CD14-positive monocyte (primary cell): Measurements from ENCODE around the gene IMMP2L. TPM values are rescaled to one million over a fixed set of nuclear protein-coding genes. Genes with fewer than 3 reads are reported as not detected.

Experiments
- DNase-seq, 3 donors: peaks; one replicate each; pipeline ENCODE4 v3.0.0-alpha.2; 2011 to 2022
- H2AFZ ChIP-seq: 2 replicates; pipeline ENCODE4 v1.6.0; 2012; ENCODE audit warnings: mild to moderate bottlenecking, low read depth, low read length, inconsistent platforms; ENCODE audit not compliant: insufficient read depth, poor library complexity, severe bottlenecking
- H3K27ac ChIP-seq, 2 donors: 1 replicate in 1 of 2; 2 replicates in 1 of 2; pipeline ENCODE4 v1.5.1; 2012 to 2013; ENCODE audit warnings: low read length in 2 of 2, control low read depth in 1 of 2, inconsistent platforms in 1 of 2, low read depth in 1 of 2, mild to moderate bottlenecking in 1 of 2
- H3K27me3 ChIP-seq, 2 donors: one replicate each; pipeline versions ENCODE4 v1.6.0 to v1.6.1; 2011 to 2013; ENCODE audit warnings: low read length in 2 of 2; ENCODE audit not compliant: control insufficient read depth in 2 of 2, insufficient read depth in 2 of 2
- H3K36me3 ChIP-seq, 2 donors: replicated peaks in 1 of 2; 1 replicate in 1 of 2; 2 replicates in 1 of 2; pipeline versions ENCODE4 v1.5.1 to v1.6.1; 2012 to 2013; ENCODE audit warnings: low read length in 2 of 2, control low read depth in 1 of 2, inconsistent platforms in 1 of 2, mild to moderate bottlenecking in 1 of 2; ENCODE audit not compliant: insufficient read depth in 2 of 2, control insufficient read depth in 1 of 2
- H3K4me1 ChIP-seq, 2 donors: 1 replicate in 1 of 2; 2 replicates in 1 of 2; pipeline versions ENCODE4 v1.5.1 to v1.6.1; 2012 to 2013; ENCODE audit warnings: low read length in 2 of 2, control low read depth in 1 of 2, inconsistent platforms in 1 of 2, mild to moderate bottlenecking in 1 of 2, moderate library complexity in 1 of 2; ENCODE audit not compliant: insufficient read depth in 2 of 2, control insufficient read depth in 1 of 2
- H3K4me2 ChIP-seq: replicated peaks from 2 replicates; pipeline ENCODE3; 2012; ENCODE audit warnings: low read length, moderate library complexity, mild to moderate bottlenecking; ENCODE audit not compliant: poor library complexity, severe bottlenecking; ENCODE audit errors: extremely low read depth
- H3K4me3 ChIP-seq, 3 experiments: fragments of 200-600 bp in 1 of 3; sonication (generic) in 1 of 3; replicated peaks in 1 of 3; 1 replicate in 2 of 3; 2 replicates in 1 of 3; pipeline ENCODE4 v1.5.1; 2011 to 2013; ENCODE audit warnings: low read length in 3 of 3, mild to moderate bottlenecking in 3 of 3, control low read depth in 2 of 3, low read depth in 2 of 3, inconsistent platforms in 1 of 3, moderate library complexity in 1 of 3
- H3K79me2 ChIP-seq: 2 replicates; pipeline ENCODE4 v1.6.0; 2012; ENCODE audit warnings: mild to moderate bottlenecking, control low read depth, inconsistent platforms, low read length, moderate library complexity; ENCODE audit not compliant: insufficient read depth
- H3K9ac ChIP-seq: 2 replicates; pipeline ENCODE4 v1.6.0; 2017; ENCODE audit warnings: low read length, mild to moderate bottlenecking; ENCODE audit not compliant: insufficient read depth, poor library complexity, severe bottlenecking
- H3K9me3 ChIP-seq, 2 donors: replicated peaks in 1 of 2; 1 replicate in 1 of 2; 2 replicates in 1 of 2; pipeline versions ENCODE4 v1.5.1 to v1.6.1; 2012 to 2013; ENCODE audit warnings: low read length in 2 of 2, control low read depth in 1 of 2; ENCODE audit not compliant: control insufficient read depth in 1 of 2, insufficient read depth in 1 of 2
- H4K20me1 ChIP-seq: 2 replicates; pipeline ENCODE4 v1.6.0; 2012; ENCODE audit warnings: mild to moderate bottlenecking, low read length, control low read depth, moderate library complexity; ENCODE audit not compliant: insufficient read depth
- H3K27ac Mint-ChIP-seq, 7 donors: one replicate each; pipeline ENCODE4 v1.8.0; 2020; ENCODE audit warnings: mild to moderate bottlenecking in 7 of 7, mixed read lengths in 7 of 7, moderate library complexity in 6 of 7, inconsistent platforms in 2 of 7
- H3K27me3 Mint-ChIP-seq, 3 donors: one replicate each; pipeline ENCODE4 v1.8.0; 2021 to 2022; ENCODE audit warnings: low read depth in 3 of 3, mild to moderate bottlenecking in 3 of 3, mixed read lengths in 3 of 3, moderate library complexity in 3 of 3, inconsistent platforms in 1 of 3
- H3K36me3 Mint-ChIP-seq, 2 donors: one replicate each; pipeline ENCODE4 v1.8.0; 2020; ENCODE audit warnings: mixed read lengths in 2 of 2, inconsistent platforms in 1 of 2, mild to moderate bottlenecking in 1 of 2
- H3K4me1 Mint-ChIP-seq: one replicate; pipeline ENCODE4 v1.8.0; 2020; ENCODE audit warnings: mild to moderate bottlenecking, mixed read lengths
- H3K4me3 Mint-ChIP-seq, 2 donors: one replicate each; pipeline ENCODE4 v1.8.0; 2020; ENCODE audit warnings: mild to moderate bottlenecking in 2 of 2, mixed read lengths in 2 of 2, moderate library complexity in 1 of 2
- H3K9me3 Mint-ChIP-seq, 7 donors: one replicate each; pipeline ENCODE4 v1.8.0; 2020 to 2022; ENCODE audit warnings: mixed read lengths in 7 of 7, mild to moderate bottlenecking in 6 of 7, moderate library complexity in 6 of 7, inconsistent platforms in 2 of 7
- CTCF ChIP-seq: fragments of 200-600 bp; IDR thresholded peaks from one replicate; pipeline ENCODE4 v1.8.0; 2022; ENCODE audit warnings: antibody characterized with exemption, mild to moderate bottlenecking
- WGBS: methylation state at CpG from one replicate; pipeline ENCODE4 v1.1.5; 2013; ENCODE audit warnings: missing lambda C conversion rate; ENCODE audit not compliant: insufficient coverage; 5-methylcytosine and 5-hydroxymethylcytosine counted together
- intact Hi-C, 2 donors: fragments of 100-400 bp; cut with micrococcal nuclease; formaldehyde crosslinking; loops; one replicate each; pipeline versions ENCODE4 v1.15.0 to v1.15.1; 2023
- polyA plus RNA-seq, 3 donors: library from polyadenylated mRNA; depleted of rRNA in 1 of 3; unstranded in 2 of 3; stranded (reverse) in 1 of 3; fragments of 300-500 nt in 2 of 3; fragments of >200 nt in 1 of 3; fragmentation: Illumina TruSeq in 2 of 3; gene quantifications; 1 replicate in 2 of 3; 2 replicates in 1 of 3; pipeline ENCODE4 v1.2.3, GENCODE V29; 2012 to 2021

Gene IMMP2L
- polyA plus RNA-seq, 3 donors: 1.9 to 6.4 (median 6.2) TPM

GRCh38 chr7:111082351-111082750 lies 479.9 kb downstream of the IMMP2L start:
- peak overlapping the region in 1 of 7 donors; percentile 6 for H3K27ac Mint-ChIP-seq
- no peak overlapping the region for H3K4me3 Mint-ChIP-seq
- DNase-seq: no peak

GRCh38 chr7:111081546-111082267 lies 480.6 kb downstream of the IMMP2L start:
- Histone ChIP-seq H3K27ac (no peak overlapping the region), H4K20me1 (no peaks in the 10 kb centered on the region), H3K27me3 (no peaks in the 10 kb centered on the region), H3K4me2 (no peak overlapping the region), H3K9me3 (no peaks in the 10 kb centered on the region), H3K36me3 (no peaks in the 10 kb centered on the region), H2AFZ (no peak overlapping the region), H3K79me2 (no peaks in the 10 kb centered on the region), H3K9ac (no peak overlapping the region), H3K4me1 (no peaks in the 10 kb centered on the region), H3K4me3 (no peak overlapping the region)
- H3K9me3 Mint-ChIP-seq: peaks cover 0 to 3% (median 0%) of the 10 kb centered on the region in 7 donors
- no peak overlapping the region for H3K27ac Mint-ChIP-seq
- no peak for TF ChIP-seq CTCF
- H3K27me3 Mint-ChIP-seq: peaks cover 0 to 4% (median 3%) of the 10 kb centered on the region in 3 donors
- no peaks in the 10 kb centered on the region for H3K36me3 Mint-ChIP-seq
- intact Hi-C loops: no loop called here
- no peak for DNase-seq
- peaks cover 3% of the 10 kb centered on the region for H3K4me1 Mint-ChIP-seq
- no peak overlapping the region for H3K4me3 Mint-ChIP-seq
- WGBS: 100% methylated on average over 1 of the region's 4 CpGs

More at GRCh38 chr7:111082351-111082750, 479.9 kb downstream of the IMMP2L start:
- Histone ChIP-seq H2AFZ (no peak overlapping the region), H3K36me3 (no peaks in the 10 kb centered on the region), H3K9ac (no peak overlapping the region), H3K4me2 (no peak overlapping the region), H3K27me3 (no peaks in the 10 kb centered on the region), H3K79me2 (no peaks in the 10 kb centered on the region), H3K4me1 (no peaks in the 10 kb centered on the region), H3K4me3 (no peak overlapping the region), H3K27ac (no peak overlapping the region), H4K20me1 (no peaks in the 10 kb centered on the region), H3K9me3 (no peaks in the 10 kb centered on the region)
- Mint-ChIP-seq H3K9me3 (peaks cover 0 to 3% (median 0%) of the 10 kb centered on the region in 7 donors), H3K36me3 (no peaks in the 10 kb centered on the region), H3K27me3 (peaks cover 0 to 4% (median 3%) of the 10 kb centered on the region in 3 donors), H3K4me1 (peaks cover 3% of the 10 kb centered on the region)
- no peak for TF ChIP-seq CTCF
- WGBS: no CpG with 5 or more reads among the region's 4 CpGs
- intact Hi-C loops: no loop called here
